Smooth muscle cell (in vitro differentiated cells): ENCODE data around the gene SEPTIN14. TPM values are rescaled to one million over a fixed set of nuclear protein-coding genes. Genes with fewer than 3 reads are reported as not detected.
"Not testable (repeated sequence)": the region's sequence is repeated elsewhere in the genome, so short reads cannot be mapped to it uniquely, and the experiment has no call there.

Source experiments
- DNase-seq: peaks from one replicate; lab custom pipeline; 2025; ENCODE audit not compliant: unreplicated experiment; lab: John Stamatoyannopoulos, UW
- H2AFZ ChIP-seq: fragments of 200-600 bp; sonication (generic); 2 replicates; pipeline ENCODE4 v1.6.0; 2016; ENCODE audit warnings: antibody characterized with exemption, low read depth, mild to moderate bottlenecking
- H3F3A ChIP-seq: fragments of 200-600 bp; sonication (generic); 2 replicates; pipeline ENCODE4 v1.6.0; 2017; ENCODE audit warnings: antibody characterized with exemption, low read depth
- H3K27ac ChIP-seq: fragments of 200-600 bp; sonication (generic); 2 replicates; pipeline ENCODE4 v1.5.1; 2016; ENCODE audit warnings: low read depth, mild to moderate bottlenecking
- H3K27me3 ChIP-seq: fragments of 200-600 bp; sonication (generic); 2 replicates; pipeline ENCODE4 v1.6.1; 2016; ENCODE audit warnings: low read depth, mild to moderate bottlenecking
- H3K36me3 ChIP-seq: fragments of 200-600 bp; sonication (generic); 2 replicates; pipeline ENCODE4 v1.5.1; 2016; ENCODE audit warnings: low read depth
- H3K4me1 ChIP-seq: fragments of 200-600 bp; sonication (generic); 2 replicates; pipeline ENCODE4 v1.5.1; 2016; ENCODE audit warnings: low read depth
- H3K4me2 ChIP-seq: fragments of 200-600 bp; sonication (generic); 2 replicates; pipeline ENCODE4 v1.6.0; 2016; ENCODE audit warnings: mild to moderate bottlenecking
- H3K4me3 ChIP-seq: fragments of 200-600 bp; sonication (generic); 2 replicates; pipeline ENCODE4 v1.5.1; 2016; ENCODE audit warnings: mild to moderate bottlenecking
- H3K79me2 ChIP-seq: fragments of 200-600 bp; sonication (generic); 2 replicates; pipeline ENCODE4 v1.6.0; 2016; ENCODE audit warnings: low read depth, mild to moderate bottlenecking
- H3K9ac ChIP-seq: fragments of 200-600 bp; sonication (generic); 2 replicates; pipeline ENCODE4 v1.6.0; 2016; ENCODE audit warnings: low read depth
- H3K9me3 ChIP-seq: fragments of 200-600 bp; sonication (generic); replicated peaks from 2 replicates; pipeline ENCODE4 v1.5.1; 2016; ENCODE audit warnings: low read depth
- H4K20me1 ChIP-seq: fragments of 200-600 bp; sonication (generic); 2 replicates; pipeline ENCODE4 v1.6.0; 2016; ENCODE audit warnings: low read depth
- CTCF ChIP-seq: fragments of 200-600 bp; sonication (generic); IDR thresholded peaks from 2 replicates; pipeline ENCODE4 v1.5.1; 2017; ENCODE audit warnings: borderline replicate concordance, mild to moderate bottlenecking, antibody characterized with exemption; ENCODE audit not compliant: insufficient read depth, poor library complexity, severe bottlenecking
- WGBS: methylation state at CpG from one replicate; pipeline ENCODE4 v1.1.7; 2016; ENCODE audit warnings: low lambda C conversion rate; 5-methylcytosine and 5-hydroxymethylcytosine counted together
- polyA plus RNA-seq: library from polyadenylated mRNA; unstranded; fragments of >200 nt; fragmentation: Nextera tagmentation; extraction: Ambion mirVana; gene quantifications from 2 replicates; pipeline ENCODE4 v1.2.1, GENCODE V29; 2016
- small RNA-seq: library from RNA; depleted of rRNA; stranded (forward); fragments of <200 nt; gene quantifications from one replicate; pipeline ENCODE3, GENCODE V24; 2014
- total RNA-seq: library from RNA; depleted of rRNA; stranded (reverse); fragments of >200 nt; gene quantifications from 2 replicates; pipeline ENCODE4 v1.2.3, GENCODE V29; 2014

SEPTIN14 gene
- total and polyA plus RNA-seq, 2 experiments from 2014 or later, result not detected

- Histone ChIP-seq H3F3A (no peaks in the 10 kb centered on the region), H3K4me3 (no peak overlapping the region), H3K27me3 (no peaks in the 10 kb centered on the region), H3K9me3 (no peaks in the 10 kb centered on the region), H3K4me1 (no peaks in the 10 kb centered on the region), H3K79me2 (no peaks in the 10 kb centered on the region), H3K9ac (no peak overlapping the region), H2AFZ (no peak overlapping the region), H3K36me3 (no peaks in the 10 kb centered on the region), H3K4me2 (no peak overlapping the region), H4K20me1 (no peaks in the 10 kb centered on the region), H3K27ac (no peak overlapping the region)
- no peak for DNase-seq
- WGBS, result 83% methylated on average over 10 of the region's 10 CpGs
- TF ChIP-seq CTCF, result no peak
These were observed 91.8 kb downstream of the SEPTIN14 start for GRCh38 chr7:55770778-55771177.

GRCh38 chr7:55753274-55753862, 109.2 kb downstream of the SEPTIN14 start:
- 77% methylated on average over 4 of the region's 6 CpGs for WGBS
- H3K27me3 ChIP-seq, H2AFZ ChIP-seq, H3K9me3 ChIP-seq, H3F3A ChIP-seq, H3K36me3 ChIP-seq, H3K27ac ChIP-seq, H3K9ac ChIP-seq, H3K79me2 ChIP-seq, H4K20me1 ChIP-seq, H3K4me3 ChIP-seq, H3K4me2 ChIP-seq, DNase-seq, H3K4me1 ChIP-seq: not testable (repeated sequence)

- not testable (repeated sequence) for H4K20me1 ChIP-seq, H3K27ac ChIP-seq, H3K9ac ChIP-seq, H3K79me2 ChIP-seq, H3K4me1 ChIP-seq, DNase-seq, H3K9me3 ChIP-seq, H3K4me3 ChIP-seq, H3K27me3 ChIP-seq, H3F3A ChIP-seq, H2AFZ ChIP-seq, H3K4me2 ChIP-seq, H3K36me3 ChIP-seq
- WGBS, result 80% methylated on average over 18 of the region's 20 CpGs
These were observed 117.8 kb downstream of the SEPTIN14 start for GRCh38 chr7:55744706-55745105.

Small RNAs within 50 kb of the gene (small RNA-seq; reads per million reads assigned to genes)
- not detected for gene AC092647.1
- gene AC092647.2, result not detected
- gene RNU6-1126P, result not detected

Other genes with a start within 250 kb of the SEPTIN14 start
- 2.1 and 3.2 TPM in 2 replicates for gene ZNF713, start 24.7 kb upstream of the SEPTIN14 start, total RNA-seq
- 1.6 and 2.4 TPM in 2 replicates for gene ZNF713, start 24.7 kb upstream of the SEPTIN14 start, polyA plus RNA-seq
- 7.0 and 7.5 TPM in 2 replicates for gene MRPS17, start 89.1 kb upstream of the SEPTIN14 start, total RNA-seq
- 16.8 and 17.6 TPM in 2 replicates for gene MRPS17, start 89.1 kb upstream of the SEPTIN14 start, polyA plus RNA-seq
- gene NIPSNAP2, start 101.8 kb upstream of the SEPTIN14 start, total RNA-seq, result 41.2 and 77.4 TPM in 2 replicates
- 44.7 and 50.5 TPM in 2 replicates for gene NIPSNAP2, start 101.8 kb upstream of the SEPTIN14 start, polyA plus RNA-seq
- 31.2 and 41.5 TPM in 2 replicates for gene PSPH, start 188.7 kb upstream of the SEPTIN14 start, total RNA-seq
- gene PSPH, start 188.7 kb upstream of the SEPTIN14 start, polyA plus RNA-seq, result 14.8 and 17.2 TPM in 2 replicates
- 130 and 157 TPM in 2 replicates for gene CCT6A, start 189.0 kb upstream of the SEPTIN14 start, total RNA-seq
- gene CCT6A, start 189.0 kb upstream of the SEPTIN14 start, polyA plus RNA-seq, result 97.7 and 117 TPM in 2 replicates
- 62.2 and 87.2 TPM in 2 replicates for gene SUMF2, start 201.5 kb upstream of the SEPTIN14 start, total RNA-seq
- gene SUMF2, start 201.5 kb upstream of the SEPTIN14 start, polyA plus RNA-seq, result 121 and 123 TPM in 2 replicates
- 0.81 TPM in 1 of 2 replicates, not detected in the other for gene PHKG1, start 230.2 kb upstream of the SEPTIN14 start, total RNA-seq
- 0.26 and 0.33 TPM in 2 replicates for gene PHKG1, start 230.2 kb upstream of the SEPTIN14 start, polyA plus RNA-seq
- 118 and 142 TPM in 2 replicates for gene CHCHD2, start 243.7 kb upstream of the SEPTIN14 start, total RNA-seq
- 146 TPM in 2 replicates for gene CHCHD2, start 243.7 kb upstream of the SEPTIN14 start, polyA plus RNA-seq